NCI-H146 (cell line): ENCODE results near the gene TGM1.

ENCODE experiments used
- DNase-seq: peaks from one replicate; lab custom pipeline; 2025; lab: John Stamatoyannopoulos, UW

The TGM1 gene

GRCh38 chr14:24262821-24263733, at the start of gene TGM1:
Gene TGM1, minus strand, starts transcription at chr14:24263177. Its CDS starts 825 bp downstream, at chr14:24262352.
- DNase-seq: no peak

GRCh38 chr14:24311837-24312615, 49.0 kb upstream of the TGM1 start:
- no peak for DNase-seq

- DNase-seq: peak; percentile 88
These were observed 47.9 kb upstream of the TGM1 start, which contains the start of gene LTB4R for GRCh38 chr14:24310646-24311604. Gene LTB4R, plus strand, starts transcription at chr14:24311502. Its CDS starts 4,150 bp downstream, at chr14:24315652.

- DNase-seq: no peak
These were observed 47.3 kb upstream of the TGM1 start for GRCh38 chr14:24310265-24310645.

GRCh38 chr14:24309538-24310264, 46.7 kb upstream of the TGM1 start, which contains the start of gene LTB4R2:
Gene LTB4R2, plus strand, starts transcription at chr14:24310140. Its CDS starts 525 bp downstream, at chr14:24310665.
- no peak for DNase-seq

- DNase-seq: no peak
These were observed 45.6 kb upstream of the TGM1 start for GRCh38 chr14:24308342-24309124.

- peak; percentile 30 for DNase-seq
These were observed 44.8 kb upstream of the TGM1 start, which contains the start of gene CIDEB for GRCh38 chr14:24307575-24308341. Gene CIDEB, minus strand, starts transcription at chr14:24307977. Its CDS starts 119 bp downstream, at chr14:24307858.

GRCh38 chr14:24307156-24307574, 44.2 kb upstream of the TGM1 start:
- no peak for DNase-seq

GRCh38 chr14:24304019-24304387, 41.0 kb upstream of the TGM1 start:
- DNase-seq: no peak

GRCh38 chr14:24300326-24300980, 37.5 kb upstream of the TGM1 start:
- DNase-seq: no peak

- DNase-seq: peak; percentile 82
These were observed 36.5 kb upstream of the TGM1 start, which contains the start of the genes DHRS1 and NOP9 for GRCh38 chr14:24299255-24300191. Gene DHRS1, minus strand, starts transcription at chr14:24299780. Its CDS starts 674 bp downstream, at chr14:24299106. Gene NOP9, plus strand, starts transcription at chr14:24299850. Its CDS starts 105 bp downstream, at chr14:24299955.

GRCh38 chr14:24298892-24299254, 35.9 kb upstream of the TGM1 start:
- DNase-seq: no peak

- DNase-seq: no peak
These were observed 34.4 kb upstream of the TGM1 start for GRCh38 chr14:24297190-24297964.

GRCh38 chr14:24296341-24297157, 33.6 kb upstream of the TGM1 start:
- peak; percentile 47 for DNase-seq

- no peak for DNase-seq
These were observed 30.5 kb upstream of the TGM1 start for GRCh38 chr14:24293525-24293924.
